Stimulated activated CD8-positive, alpha-beta memory T cell treated with anti-CD3 and anti-CD28 coated beads, Interleukin-4, amount 100 ng/mL, for 24 hours (primary cell): ENCODE measurements around the gene RHOJ.
"Not testable (repeated sequence)": the region's sequence is repeated elsewhere in the genome, so short reads cannot be mapped to it uniquely, and the experiment has no call there.

ENCODE experiments used
- DNase-seq: peaks from one replicate; pipeline ENCODE4 v3.0.0-alpha.2; 2020; ENCODE audit warnings: low read depth

RHOJ gene

DNA sequence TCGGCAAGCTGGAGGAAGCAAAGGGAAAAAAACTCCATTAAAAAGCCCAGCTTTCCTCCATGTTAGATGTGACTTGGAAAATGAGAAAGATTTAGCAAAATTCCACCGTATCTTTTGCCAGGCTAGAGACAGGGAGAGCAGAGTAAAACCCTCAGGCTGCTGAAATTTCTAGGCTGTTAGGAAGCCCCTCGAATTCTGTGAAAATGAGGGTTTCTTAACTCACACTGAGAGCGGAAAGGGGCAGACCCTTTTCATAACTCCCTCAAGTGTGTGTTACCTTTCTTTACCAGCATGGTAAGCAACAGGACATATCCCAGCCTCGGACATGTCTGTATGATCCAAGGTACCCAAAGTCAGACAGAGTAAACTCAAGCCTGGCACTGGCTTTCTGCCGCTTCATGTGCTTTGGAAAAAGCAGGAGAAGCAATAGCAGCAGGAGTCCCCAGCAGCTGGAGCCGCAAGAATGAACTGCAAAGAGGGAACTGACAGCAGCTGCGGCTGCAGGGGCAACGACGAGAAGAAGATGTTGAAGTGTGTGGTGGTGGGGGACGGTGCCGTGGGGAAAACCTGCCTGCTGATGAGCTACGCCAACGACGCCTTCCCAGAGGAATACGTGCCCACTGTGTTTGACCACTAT lies at the start of gene RHOJ:
Gene RHOJ, plus strand, starts transcription at position 37 of the 637 bp plus-strand sequence. Its CDS starts 427 bp downstream, at position 464.
- DNase-seq, result no peak

DNA sequence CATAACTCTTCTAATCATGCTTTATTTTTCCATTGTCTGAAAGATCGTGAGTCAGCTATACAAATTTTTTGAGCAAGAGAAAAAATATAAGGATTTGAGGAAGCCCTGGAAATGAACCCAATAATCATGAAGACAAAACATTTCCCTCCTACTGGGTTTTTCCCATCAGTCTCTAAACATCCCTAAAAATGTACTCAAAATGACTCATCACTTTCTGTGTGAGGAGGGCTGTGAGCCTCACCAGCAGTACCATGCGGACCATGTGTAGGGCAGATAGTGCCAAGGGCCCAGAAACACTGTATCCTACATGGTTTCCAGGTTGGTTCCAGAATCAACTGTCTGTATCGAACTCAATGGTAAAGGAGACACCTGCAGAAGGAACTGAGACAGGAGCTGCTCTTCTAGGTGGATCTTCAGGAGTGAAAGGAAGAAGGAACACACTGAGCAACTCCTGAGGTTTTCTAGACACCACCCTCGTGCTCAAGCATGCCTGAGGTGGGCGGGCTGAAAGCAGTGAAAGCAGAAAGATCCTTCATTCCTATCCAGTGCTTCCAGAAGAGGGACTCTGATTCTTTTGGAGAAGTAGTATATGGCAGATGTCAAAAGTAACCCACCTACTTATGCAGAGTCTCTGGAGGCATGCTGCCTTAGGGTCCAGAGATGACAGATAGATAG lies 48.6 kb upstream of the RHOJ start:
- no peak for DNase-seq

DNA sequence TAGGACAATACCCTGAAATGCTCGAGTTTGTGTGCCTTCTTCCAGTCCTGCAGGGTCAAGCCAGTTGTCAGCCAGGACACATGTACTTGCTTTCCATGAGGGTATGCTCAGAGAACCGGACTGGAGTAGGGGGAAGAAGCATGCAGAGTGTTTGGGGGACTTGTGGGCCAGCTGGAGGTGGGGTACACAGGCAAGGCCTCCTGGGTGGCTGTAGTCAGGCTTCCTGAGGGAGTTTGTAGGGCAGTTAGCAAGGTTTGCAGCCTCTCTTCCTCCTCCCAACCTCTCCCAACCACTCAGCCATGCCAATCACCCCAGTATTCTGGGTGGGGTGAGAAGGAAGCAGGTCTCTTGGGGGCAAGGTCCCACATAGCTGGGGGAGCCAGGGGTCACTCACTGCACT lies 47.0 kb upstream of the RHOJ start:
- no peak for DNase-seq

DNA sequence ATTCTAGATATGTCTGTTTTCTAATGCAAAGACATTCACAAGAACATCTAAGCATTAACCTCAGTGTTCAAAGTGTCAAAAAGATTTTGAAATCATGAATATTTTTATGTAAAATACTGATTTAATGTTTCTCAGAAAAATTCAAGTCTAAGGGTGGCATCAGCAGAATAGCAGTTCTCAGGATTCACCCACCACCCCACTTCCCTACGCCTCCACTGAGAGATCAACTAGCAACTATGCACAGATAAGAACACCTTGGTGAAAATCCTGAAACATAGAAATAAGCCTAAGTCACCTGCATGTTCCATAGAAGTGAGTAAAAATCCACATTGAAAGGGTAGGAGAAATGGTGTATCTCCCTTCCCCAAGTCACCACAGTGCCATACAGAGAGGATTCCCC lies 40.9 kb upstream of the RHOJ start:
- DNase-seq, result no peak

DNA sequence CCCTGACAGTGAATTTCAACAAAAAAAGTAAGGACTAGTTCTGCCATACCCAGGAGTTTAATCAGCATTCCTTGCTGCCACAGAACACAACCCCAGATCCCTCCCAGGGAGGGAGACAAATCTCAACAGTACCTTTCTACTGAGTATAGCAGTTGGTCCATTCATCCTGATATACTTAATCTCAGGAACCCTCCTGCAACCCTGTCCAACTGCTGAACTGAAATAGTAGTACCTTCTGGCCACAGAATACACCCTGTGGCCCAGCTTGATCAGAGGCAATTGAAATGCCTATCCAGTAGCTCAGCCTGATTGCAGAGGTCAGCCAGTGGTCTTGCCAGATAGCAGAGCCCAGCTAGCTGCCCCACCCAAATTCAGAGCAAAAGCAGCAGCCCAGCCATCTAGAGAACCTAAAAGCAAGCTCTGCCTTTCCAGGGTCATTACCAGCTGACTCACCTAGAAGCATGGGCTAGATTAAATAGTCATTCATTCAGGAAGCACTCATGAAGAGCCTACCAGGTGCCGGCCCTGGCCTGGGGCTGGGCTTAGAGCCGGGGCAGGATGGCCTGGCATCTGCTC lies 40.0 kb upstream of the RHOJ start:
- DNase-seq, result no peak

DNA sequence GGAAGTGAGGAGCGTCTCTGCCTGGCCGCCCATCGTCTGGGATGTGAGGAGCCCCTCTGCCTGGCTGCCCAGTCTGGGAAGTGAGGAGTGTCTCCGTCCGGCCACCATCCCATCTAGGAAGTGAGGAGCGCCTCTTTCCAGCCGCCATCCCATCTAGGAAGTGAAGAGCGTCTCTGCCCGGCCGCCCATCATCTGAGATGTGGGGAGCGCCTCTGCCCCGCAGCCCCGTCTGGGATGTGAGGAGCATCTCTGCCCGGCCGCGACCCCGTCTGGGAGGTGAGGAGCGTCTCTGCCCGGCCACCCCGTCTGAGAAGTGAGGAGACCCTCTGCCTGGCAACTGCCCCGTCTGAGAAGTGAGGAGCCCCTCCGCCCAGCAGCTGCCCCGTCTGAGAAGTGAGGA lies 39.0 kb upstream of the RHOJ start:
- not testable (repeated sequence) for DNase-seq

DNA sequence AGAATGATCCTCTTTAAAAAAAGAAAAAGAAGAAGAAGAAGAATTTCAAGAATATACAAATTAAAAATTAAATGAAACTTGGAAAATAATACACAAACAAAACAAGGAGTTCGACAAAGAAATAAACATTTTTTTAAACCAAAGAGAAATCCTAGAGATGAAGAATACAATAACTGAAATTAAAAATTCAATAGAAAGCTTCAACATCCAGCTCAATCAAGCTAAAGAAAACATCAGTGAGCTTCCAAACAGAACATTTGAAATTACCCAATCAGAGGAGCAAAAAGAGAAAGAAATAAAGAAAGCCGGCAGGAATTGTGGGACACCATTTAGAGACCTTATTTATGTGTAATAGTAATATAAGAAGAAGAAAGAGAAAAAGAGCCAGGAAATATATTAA lies 37.2 kb upstream of the RHOJ start:
- no peak for DNase-seq

DNA sequence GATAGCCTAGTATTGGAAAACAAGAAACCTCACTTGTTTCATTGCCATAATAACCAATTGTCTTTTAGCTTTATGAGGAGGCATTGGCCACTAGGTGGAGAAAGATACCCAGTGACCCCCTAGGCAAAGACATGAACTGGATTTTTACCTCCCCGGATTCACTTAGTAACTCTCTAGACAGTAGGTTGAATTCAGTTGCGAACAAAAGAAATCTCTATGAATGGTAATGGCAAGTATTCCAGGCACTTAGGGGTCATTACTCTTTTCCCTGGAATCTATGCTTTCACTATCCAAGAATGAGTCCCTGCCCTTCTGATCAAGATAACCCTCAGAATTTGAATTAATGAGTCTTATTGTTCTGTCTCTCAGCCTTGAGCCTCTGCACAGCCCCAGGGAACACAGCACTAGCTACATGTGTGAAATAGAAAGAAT lies 29.5 kb upstream of the RHOJ start:
- no peak for DNase-seq

DNA sequence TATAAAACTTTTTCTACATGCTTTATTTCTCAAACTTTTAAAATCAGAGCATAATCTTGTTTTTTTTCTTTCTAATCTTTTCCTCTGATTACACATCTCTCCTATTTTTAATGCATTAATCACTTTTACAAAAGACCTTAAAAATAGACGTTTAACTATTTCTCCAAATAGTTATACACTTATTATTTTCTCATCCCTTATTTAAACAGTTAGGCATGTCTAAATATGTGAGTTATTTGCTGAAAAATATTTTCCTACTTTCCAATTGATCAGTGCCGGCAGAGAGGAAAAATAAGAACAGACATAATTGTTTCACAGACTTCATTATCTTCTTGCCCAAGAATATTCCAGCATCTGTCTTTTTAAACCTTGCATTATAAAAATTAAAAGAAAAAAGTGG lies 28.7 kb upstream of the RHOJ start:
- DNase-seq, result no peak

DNA sequence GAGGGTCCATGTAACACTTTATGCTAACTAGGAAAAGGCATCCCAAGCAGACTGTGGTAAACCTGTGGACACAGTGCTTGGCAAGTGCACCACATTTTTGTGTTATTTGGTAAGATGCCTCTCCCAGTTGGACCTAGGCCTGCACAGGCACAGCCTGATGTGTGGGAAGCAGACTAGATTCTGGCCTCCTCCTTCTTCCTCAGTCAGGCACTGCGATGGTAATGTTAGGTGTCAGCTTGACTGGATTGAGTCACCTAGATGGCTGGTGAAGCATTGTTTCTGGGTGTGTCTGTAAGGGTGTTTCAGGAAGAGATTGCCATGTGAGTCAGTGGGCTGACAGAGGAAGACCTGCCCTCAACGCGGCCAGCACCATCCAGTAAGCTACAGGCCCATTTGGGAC lies 25.3 kb upstream of the RHOJ start:
- no peak for DNase-seq

DNA sequence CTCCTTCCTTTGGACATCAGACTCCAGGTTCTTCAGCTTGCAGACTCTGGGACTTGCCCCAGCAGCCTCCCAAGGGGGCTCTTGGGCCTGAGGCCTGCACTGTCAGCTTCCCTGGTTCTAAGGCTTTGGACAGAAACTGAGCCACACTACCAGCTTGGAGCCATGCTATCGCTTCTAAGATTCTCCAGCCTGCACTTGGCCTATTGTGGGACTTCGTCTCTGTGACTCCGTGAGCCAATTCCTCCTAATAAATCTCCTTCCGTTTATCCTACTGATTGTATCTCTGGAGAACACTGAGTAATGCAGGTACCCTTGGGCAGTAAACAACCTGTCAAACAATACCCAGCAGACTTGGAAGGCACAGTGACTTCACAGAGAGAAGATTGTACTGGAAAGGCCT lies 24.9 kb upstream of the RHOJ start:
- DNase-seq, result no peak

DNA sequence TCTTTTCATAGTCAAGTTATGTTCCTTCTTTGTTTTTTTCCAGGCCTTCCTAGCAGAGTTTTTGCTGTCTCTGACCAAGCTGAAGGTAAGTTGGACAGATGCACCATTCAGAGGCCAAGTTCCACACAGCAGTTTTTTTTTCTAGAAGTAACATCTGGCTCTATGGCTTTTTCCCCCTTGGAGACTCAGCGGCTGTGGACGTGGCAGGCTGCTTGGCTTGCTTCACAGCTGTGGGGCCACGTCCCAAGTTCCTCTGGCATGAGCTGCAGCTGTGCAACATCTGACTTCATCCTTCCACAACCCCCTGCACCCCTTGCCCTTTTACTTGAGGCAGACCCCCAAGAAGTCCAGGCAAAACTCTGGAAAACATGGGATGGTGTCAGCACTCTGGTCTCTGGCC lies 24.2 kb upstream of the RHOJ start:
- no peak for DNase-seq

DNA sequence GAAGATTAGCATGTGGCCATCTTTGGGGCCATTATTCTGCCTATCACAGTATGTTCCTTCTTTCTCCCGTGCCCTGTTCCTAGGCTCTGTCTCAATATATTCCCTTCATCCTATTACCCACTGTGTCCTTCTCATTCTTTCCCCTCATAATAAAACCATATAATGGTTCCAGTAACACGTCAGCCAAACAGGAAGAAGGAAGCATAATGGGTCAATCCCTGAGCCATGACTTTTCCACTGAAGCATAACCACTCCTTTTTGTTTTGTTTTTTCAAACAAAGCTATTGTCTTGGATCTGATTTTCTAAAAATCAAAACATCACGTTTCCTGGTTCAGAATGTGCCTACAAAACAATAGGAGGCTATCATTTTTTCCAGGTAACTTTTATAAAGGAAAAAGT lies 21.3 kb upstream of the RHOJ start:
- DNase-seq, result no peak

DNA sequence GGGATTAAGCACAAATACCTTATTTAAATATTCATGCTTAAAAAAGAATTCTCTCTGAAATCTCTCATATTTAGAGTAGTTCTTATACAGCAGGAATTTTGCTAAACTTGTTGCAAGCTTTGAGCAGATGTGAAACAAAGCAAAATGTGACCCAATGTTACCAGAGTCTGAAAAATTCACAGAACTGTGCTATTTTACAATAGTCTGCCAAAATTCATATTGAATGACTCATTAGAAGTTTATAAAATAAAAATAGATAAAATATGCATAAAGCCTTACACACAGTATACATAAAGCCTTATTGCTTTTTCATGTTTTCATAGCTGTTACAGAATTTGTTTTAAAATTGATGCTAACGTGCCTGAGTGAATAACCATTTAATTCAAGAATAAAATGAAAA lies 17.8 kb upstream of the RHOJ start:
- no peak for DNase-seq

DNA sequence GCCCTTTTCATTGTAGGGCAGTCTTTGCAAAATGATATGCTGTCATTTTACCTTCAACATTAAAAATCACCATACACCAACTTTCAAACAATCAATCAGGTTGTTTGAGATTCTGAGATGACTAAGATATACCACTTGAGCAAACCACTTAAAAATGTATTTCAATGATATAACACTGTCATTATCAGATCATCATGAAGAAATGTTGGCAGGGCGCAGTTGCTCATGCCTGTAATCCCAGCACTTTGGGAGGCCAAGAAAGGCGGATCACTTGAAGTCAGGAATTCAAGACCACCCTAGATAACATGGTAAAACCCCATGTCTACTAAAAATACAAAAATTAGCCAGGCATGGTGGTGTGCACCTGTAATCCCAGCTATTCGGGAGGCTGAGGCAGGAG lies 13.0 kb upstream of the RHOJ start:
- no peak for DNase-seq

DNA sequence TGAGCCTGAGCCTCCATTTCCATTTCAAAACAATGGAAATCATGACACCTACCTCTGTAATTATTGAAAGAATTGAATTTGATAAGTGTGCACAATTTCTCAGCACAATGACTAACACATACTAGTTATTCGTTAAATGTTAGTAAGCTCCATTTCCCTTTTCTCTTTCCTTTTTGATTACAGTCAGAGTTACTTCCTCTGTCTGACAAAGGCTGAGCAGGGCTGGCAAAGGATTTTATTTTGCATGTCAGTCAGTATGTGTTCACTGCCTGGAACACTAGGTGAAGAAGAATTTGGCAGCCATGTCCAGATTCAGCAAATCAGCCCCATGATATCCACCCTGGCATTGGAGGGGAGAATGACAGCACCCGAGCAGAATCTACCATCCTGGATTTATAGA lies 12.2 kb upstream of the RHOJ start:
- DNase-seq, result no peak

DNA sequence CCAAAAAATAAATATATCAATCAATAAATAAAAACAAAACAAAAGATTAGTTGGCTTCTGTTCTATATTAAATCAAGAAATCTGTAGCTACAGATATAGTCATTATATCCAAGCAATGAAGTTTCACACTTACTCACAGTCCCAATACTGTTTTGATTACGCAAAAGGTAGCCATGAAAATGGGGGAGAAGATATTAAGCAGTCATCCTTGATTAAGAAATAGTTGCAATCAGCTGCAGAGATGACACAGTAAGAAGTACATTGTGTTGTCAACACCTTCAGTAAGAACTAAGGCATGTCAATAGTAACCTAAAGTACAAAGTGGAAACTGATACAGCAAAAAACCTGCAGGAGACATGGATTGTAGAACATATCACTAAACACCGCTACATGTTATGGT lies 11.0 kb upstream of the RHOJ start:
- DNase-seq, result no peak

DNA sequence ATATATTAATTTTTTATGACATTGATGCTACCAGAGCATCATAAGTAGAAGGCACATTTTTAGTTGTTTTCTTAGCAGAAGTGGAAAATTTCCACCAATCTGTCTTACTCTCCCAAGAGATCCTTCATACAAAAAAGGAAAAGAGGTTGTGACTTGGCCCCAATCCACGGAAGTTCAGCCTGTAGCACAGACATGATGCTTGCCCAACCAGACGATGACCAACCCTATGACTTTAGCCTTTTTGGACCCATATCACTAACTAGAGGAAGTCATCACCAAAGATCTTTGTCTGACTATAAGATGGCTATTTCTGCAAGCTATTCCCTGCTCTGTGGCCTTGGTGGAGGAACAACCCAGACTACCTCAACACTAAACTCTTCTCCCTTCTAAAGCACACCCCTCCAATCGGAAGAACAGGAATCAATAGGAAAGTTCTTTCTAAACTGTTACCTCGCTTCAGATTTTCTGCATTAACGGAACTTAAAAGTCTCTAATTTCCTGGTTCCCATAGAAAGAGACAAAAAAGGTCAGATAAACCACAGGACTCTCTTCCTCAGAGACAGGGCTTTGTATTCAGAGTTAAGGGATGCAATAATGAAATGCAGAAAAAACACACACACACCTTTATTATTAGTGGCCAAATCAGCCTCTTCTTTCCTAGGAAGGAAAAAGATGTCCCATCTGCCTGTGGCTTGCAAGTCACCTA lies 4.1 kb upstream of the RHOJ start:
- DNase-seq, result no peak

DNA sequence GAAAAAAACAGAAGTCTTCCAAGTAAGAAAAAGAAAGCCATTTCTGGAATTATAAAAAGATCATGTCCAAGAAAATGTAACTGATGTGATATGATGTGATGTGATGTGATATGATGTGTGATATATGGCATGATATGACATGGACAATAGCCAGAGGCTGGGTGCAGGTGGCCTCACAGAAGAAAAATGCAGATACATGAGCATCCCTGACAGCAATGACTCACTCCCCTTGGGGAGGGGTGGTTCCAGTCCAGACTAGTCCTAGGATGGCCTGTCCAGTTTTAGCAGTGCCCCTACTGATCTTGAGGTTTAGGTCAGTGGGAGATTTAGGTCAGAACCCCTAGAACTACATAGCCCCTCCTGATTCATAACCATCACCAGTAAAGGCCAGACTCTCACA lies 3.5 kb upstream of the RHOJ start:
- no peak for DNase-seq

DNA sequence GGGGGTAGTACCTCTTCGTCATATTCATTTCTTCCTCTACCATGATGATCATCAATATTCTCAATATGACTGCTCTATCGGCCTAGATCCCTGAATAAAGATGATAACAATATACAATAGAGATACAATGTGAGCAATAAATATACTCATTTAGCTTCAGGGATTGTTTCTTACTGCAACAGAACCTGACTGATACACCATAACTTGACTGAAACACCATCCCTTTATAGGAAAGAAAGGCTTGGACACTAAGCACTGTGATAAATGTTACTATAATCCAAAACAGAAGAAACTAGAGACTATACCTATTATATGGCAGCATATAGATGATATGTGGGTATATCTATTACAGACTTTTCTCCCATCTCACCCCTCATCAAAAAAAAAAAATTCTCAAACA lies 1.2 kb upstream of the RHOJ start:
- DNase-seq, result no peak

DNA sequence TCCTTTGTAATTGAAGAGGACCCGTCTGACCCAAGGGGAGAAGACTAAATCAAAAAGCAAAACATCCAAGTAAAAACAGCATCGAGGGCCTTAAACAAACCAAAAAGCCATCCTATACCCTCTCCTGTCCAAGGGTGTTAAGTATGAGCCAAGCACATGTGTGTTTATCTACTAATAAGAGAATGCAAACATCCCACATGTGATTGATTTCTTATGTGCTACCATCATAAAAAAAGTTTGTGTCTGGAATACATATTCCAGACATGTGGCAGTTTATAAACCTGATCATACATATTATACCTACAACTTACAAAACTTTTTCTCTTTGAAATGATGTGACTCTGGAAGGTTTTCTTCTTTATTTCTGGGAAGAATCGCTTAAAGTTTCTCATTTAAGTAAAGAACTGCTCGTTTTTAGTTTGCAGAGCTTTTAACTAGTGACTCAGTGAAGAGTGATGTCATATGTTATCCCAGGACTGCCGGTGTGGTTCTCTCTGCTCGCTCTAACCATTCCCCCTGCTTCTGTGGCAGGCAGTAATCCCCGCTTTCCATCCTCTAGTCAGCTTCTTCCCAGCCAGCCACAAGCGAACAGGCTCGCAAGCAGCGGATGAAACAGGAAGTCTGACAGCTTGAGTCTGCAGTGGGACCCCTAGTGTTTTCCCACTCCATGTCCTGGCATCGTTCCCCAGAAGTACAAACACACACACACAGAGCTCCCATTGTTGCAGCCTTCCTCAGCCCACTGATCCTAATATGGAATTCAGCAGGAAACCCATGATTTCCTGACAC lies 431 bp upstream of the RHOJ start:
- no peak for DNase-seq

DNA sequence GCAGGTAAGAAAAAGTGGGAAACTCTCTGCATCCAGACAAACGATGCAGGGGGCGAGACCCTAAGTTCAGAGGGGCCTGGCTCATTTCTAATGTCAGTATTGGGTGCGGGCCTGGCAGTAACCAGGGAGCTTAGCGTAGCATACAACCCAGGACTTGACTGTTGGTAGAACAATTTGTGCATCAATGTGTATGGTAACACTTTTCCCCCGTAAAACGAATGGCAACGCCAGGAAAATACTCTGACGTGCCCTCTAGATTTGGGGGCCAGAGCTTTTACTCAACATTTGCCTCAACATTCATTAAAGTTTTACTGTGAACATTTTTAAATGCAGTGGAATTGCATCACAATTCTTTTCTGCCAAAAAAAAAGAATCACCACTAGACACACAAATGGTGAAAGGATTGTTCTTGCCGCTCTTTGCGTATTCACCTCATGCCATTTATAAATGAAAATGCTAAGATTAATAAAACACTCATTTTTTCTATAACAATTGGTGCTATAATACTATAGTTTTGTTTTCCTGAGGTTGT lies 867 bp downstream of the RHOJ start:
- DNase-seq, result no peak
